Measurements from ENCODE around the gene ITGAL. TPM values are rescaled to one million over a fixed set of nuclear protein-coding genes. Genes with fewer than 3 reads are reported as not detected.
"Not testable (repeated sequence)": the region's sequence is repeated elsewhere in the genome, so short reads cannot be mapped to it uniquely, and the experiment has no call there.

The ITGAL gene
- total and polyA plus RNA-seq, 2 of the 13 experiments (the other 11 are each of a cell fraction or from before 2014, with no cell fraction given) = 0.86 to 1.2 TPM

GRCh38 chr16:30540916-30541464 is 68.4 kb downstream of the ITGAL start (continued):
- TF ChIP-seq, protein P1, sequence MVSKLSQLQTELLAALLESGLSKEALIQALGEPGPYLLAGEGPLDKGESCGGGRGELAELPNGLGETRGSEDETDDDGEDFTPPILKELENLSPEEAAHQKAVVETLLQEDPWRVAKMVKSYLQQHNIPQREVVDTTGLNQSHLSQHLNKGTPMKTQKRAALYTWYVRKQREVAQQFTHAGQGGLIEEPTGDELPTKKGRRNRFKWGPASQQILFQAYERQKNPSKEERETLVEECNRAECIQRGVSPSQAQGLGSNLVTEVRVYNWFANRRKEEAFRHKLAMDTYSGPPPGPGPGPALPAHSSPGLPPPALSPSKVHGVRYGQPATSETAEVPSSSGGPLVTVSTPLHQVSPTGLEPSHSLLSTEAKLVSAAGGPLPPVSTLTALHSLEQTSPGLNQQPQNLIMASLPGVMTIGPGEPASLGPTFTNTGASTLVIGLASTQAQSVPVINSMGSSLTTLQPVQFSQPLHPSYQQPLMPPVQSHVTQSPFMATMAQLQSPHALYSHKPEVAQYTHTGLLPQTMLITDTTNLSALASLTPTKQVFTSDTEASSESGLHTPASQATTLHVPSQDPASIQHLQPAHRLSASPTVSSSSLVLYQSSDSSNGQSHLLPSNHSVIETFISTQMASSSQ (IDR thresholded peaks at IDR 0.05; ENCODE audit: low read depth) = peak; percentile 83
- TF ChIP-seq, protein P1 (CRISPR knock-in tag; IDR thresholded peaks at IDR 0.05; ENCODE audit: borderline replicate concordance) = peak; percentile 93
- TF ChIP-seq GATAD2A (CRISPR knock-in tag; IDR thresholded peaks at IDR 0.05) (peak; percentile 68), ZNF616 (CRISPR knock-in tag; IDR thresholded peaks at IDR 0.05; ENCODE audit: low read depth) (0 out of 2 replicates have a peak, but pooled peaks have one; percentile 58), ZNF83 (CRISPR knock-in tag; IDR thresholded peaks at IDR 0.05; ENCODE audit: borderline replicate concordance) (0 out of 2 replicates have a peak, but pooled peaks have one; percentile 56), MLX (CRISPR knock-in tag; IDR thresholded peaks at IDR 0.05) (peak; percentile 87), ZNF510 (CRISPR knock-in tag; IDR thresholded peaks at IDR 0.05; ENCODE audit: low read depth) (0 out of 2 replicates have a peak, but pooled peaks have one; percentile 18), HDAC1 (CRISPR knock-in tag; IDR thresholded peaks at IDR 0.05) (peak; percentile 93), FOXP1 (CRISPR knock-in tag; IDR thresholded peaks at IDR 0.05) (peak; percentile 66; the same call in 1 of the 2 replicates), YEATS4 (CRISPR knock-in tag; IDR thresholded peaks at IDR 0.05; ENCODE audit: borderline replicate concordance) (peak; percentile 64; the same call in 1 of the 2 replicates), ZMYM2 (CRISPR knock-in tag; IDR thresholded peaks at IDR 0.05) (peak; percentile 82), ZNF605 (CRISPR knock-in tag; IDR thresholded peaks at IDR 0.05) (peak; percentile 34; the same call in 1 of the 2 replicates), TBX2 (CRISPR knock-in tag; IDR thresholded peaks at IDR 0.05; ENCODE audit: borderline replicate concordance) (peak; percentile 86), KDM6A (CRISPR knock-in tag; IDR thresholded peaks at IDR 0.05; ENCODE audit: low read depth) (0 out of 2 replicates have a peak, but pooled peaks have one; percentile 18), LCORL (CRISPR knock-in tag; IDR thresholded peaks at IDR 0.05) (peak; percentile 75), ZNF567 (CRISPR knock-in tag; IDR thresholded peaks at IDR 0.05; ENCODE audit: borderline replicate concordance) (peak; percentile 56; the same call in 1 of the 2 replicates), FOXO4 (CRISPR knock-in tag; conservative IDR thresholded peaks at IDR 0.05) (0 out of 2 replicates have a peak, but pooled peaks have one; percentile 41), ZSCAN29 (CRISPR knock-in tag; conservative IDR thresholded peaks at IDR 0.05) (peak; percentile 86), ZNF710 (CRISPR knock-in tag; IDR thresholded peaks at IDR 0.05; ENCODE audit: borderline replicate concordance) (peak; percentile 77), EP300 (IDR thresholded peaks at IDR 0.05; ENCODE audit: low read depth in 2 of 2, low read length in 2 of 2) (peak in 1 of 2 experiments; percentile 46; a peak in 2 of 4 replicates)
- TF ChIP-seq FOXP1 (IDR thresholded peaks at IDR 0.05); LCORL (IDR thresholded peaks at IDR 0.05); EP300 (CRISPR knock-in tag; IDR thresholded peaks at IDR 0.05; ENCODE audit: borderline replicate concordance): not testable (repeated sequence)
